K562 (cell line): ENCODE results near the gene POU4F3. TPM values are rescaled to one million over a fixed set of nuclear protein-coding genes. Genes with fewer than 3 reads are reported as not detected.

Experiments used
- ATAC-seq: fragments of 200-7000 bp; cut with Tn5 transposase; 3 replicates; pipeline ENCODE4 v1.9.1; 2020; ENCODE audit warnings: moderate library complexity
- BruUV-seq: library from RNA; stranded (reverse); fragments of 400-500 nt; replicated peaks from 2 replicates; lab custom pipeline; 2021; lab: Mats Ljungman, UMichigan
- CTCF ChIA-PET: fragments of 300-600 bp; formaldehyde crosslinking; extraction: SDS; loops from one replicate; lab custom pipeline; 2021; ENCODE audit warnings: low intra/inter-chr PET ratio; lab: Yijun Ruan, JAX
- POLR2A ChIA-PET: fragments of 300-600, 350-650 bp; sonication (Branson Sonifier 250); formaldehyde crosslinking; extraction: SDS; loops from one replicate; lab custom pipeline; 2021; ENCODE audit warnings: antibody characterized with exemption, inconsistent platforms; lab: Yijun Ruan, JAX
- DNase-seq, 4 experiments: peaks; one replicate each; pipeline versions ENCODE4 v3.0.0 to v3.0.0-alpha.2; 2011 to 2018; ENCODE audit warnings: low spot score in 3 of 4, mixed read lengths in 3 of 4; ENCODE audit errors: extremely low read depth in 1 of 4
- FAIRE-seq: peaks from 2 replicates; lab custom pipeline; 2011; peaks lifted over from hg19 to GRCh38; lab: Jason Lieb, UNC
- H2AFZ ChIP-seq: 2 replicates; pipeline ENCODE4 v1.6.0; 2011; ENCODE audit warnings: low read depth, low read length, control low read depth, inconsistent platforms
- H3K27ac ChIP-seq: fragments of 200-600 bp; 3 replicates; pipeline ENCODE4 v1.8.0; 2011; ENCODE audit warnings: low read depth, mild to moderate bottlenecking, control low read depth, inconsistent platforms, low read length, moderate library complexity, mixed read lengths; ENCODE audit errors: extremely low read depth
- H3K27me3 ChIP-seq, 2 experiments: fragments of 300-600 bp in 1 of 2; 2 replicates in 1 of 2; 3 replicates in 1 of 2; pipeline versions ENCODE4 v1.6.0 to v1.8.0; 2011; ENCODE audit warnings: inconsistent platforms in 2 of 2, low read length in 2 of 2, mild to moderate bottlenecking in 1 of 2, mixed read lengths in 1 of 2, moderate library complexity in 1 of 2; ENCODE audit not compliant: control insufficient read depth in 2 of 2, insufficient read depth in 2 of 2
- H3K36me3 ChIP-seq: fragments of 300-600 bp; 3 replicates; pipeline ENCODE4 v1.8.0; 2011; ENCODE audit warnings: mild to moderate bottlenecking, low read length, inconsistent platforms; ENCODE audit not compliant: control insufficient read depth, insufficient read depth
- H3K4me1 ChIP-seq, 2 experiments: fragments of 200-600 bp in 1 of 2; replicated peaks in 1 of 2; 2 replicates in 1 of 2; 3 replicates in 1 of 2; pipeline versions ENCODE4 v1.5.1 to v1.8.0; 2011; ENCODE audit warnings: inconsistent platforms in 2 of 2, low read length in 2 of 2, mild to moderate bottlenecking in 1 of 2, mixed read lengths in 1 of 2, moderate library complexity in 1 of 2; ENCODE audit not compliant: control insufficient read depth in 2 of 2, insufficient read depth in 2 of 2
- H3K4me2 ChIP-seq: 2 replicates; pipeline ENCODE4 v1.6.1; 2011; ENCODE audit warnings: low read length, control low read depth, inconsistent platforms, mixed read lengths; ENCODE audit not compliant: insufficient read depth
- H3K4me3 ChIP-seq: fragments of 200-600 bp; sonication (generic), shearing (Covaris generic); 2 replicates; pipeline ENCODE4 v1.5.1; 2016; ENCODE audit warnings: control low read depth, inconsistent platforms
- H3K79me2 ChIP-seq: fragments of 200-600 bp; 3 replicates; pipeline ENCODE4 v1.8.0; 2011; ENCODE audit warnings: low read length, inconsistent platforms; ENCODE audit not compliant: control insufficient read depth, insufficient read depth
- H3K9ac ChIP-seq, 2 experiments: 2 replicates each; pipeline versions ENCODE4 v1.6.0 to v1.6.1; 2011; ENCODE audit warnings: low read depth in 2 of 2, low read length in 2 of 2, control low read depth in 1 of 2, inconsistent platforms in 1 of 2, mild to moderate bottlenecking in 1 of 2, mixed read lengths in 1 of 2; ENCODE audit not compliant: insufficient read depth in 1 of 2
- H3K9me1 ChIP-seq: one replicate; pipeline ENCODE4 v1.6.0; 2011; ENCODE audit warnings: inconsistent platforms, mild to moderate bottlenecking, low read length, moderate library complexity; ENCODE audit not compliant: control insufficient read depth, insufficient read depth
- H3K9me3 ChIP-seq: replicated peaks from 2 replicates; pipeline ENCODE4 v1.5.1; 2011; ENCODE audit warnings: low read depth, low read length, inconsistent platforms; ENCODE audit not compliant: control insufficient read depth, insufficient read depth
- H4K20me1 ChIP-seq: replicated peaks from 2 replicates; pipeline ENCODE4 v1.6.1; 2011; ENCODE audit warnings: low read length, inconsistent platforms, mixed read lengths; ENCODE audit not compliant: control insufficient read depth, insufficient read depth
- ARID1B ChIP-seq: fragments of 450-650 bp; IDR thresholded peaks from 2 replicates; pipeline ENCODE4 v1.6.1; 2016; ENCODE audit warnings: antibody characterized with exemption, mild to moderate bottlenecking, inconsistent platforms
- CXXC5 ChIP-seq: fragments of 250-450 bp; sonication (Bioruptor Pico); IDR thresholded peaks from 2 replicates; pipeline ENCODE4 v1.8.0; 2022; ENCODE audit warnings: inconsistent platforms, mild to moderate bottlenecking, moderate library complexity
- ELK3 ChIP-seq: fragments of 450-650 bp; formaldehyde crosslinking; IDR thresholded peaks from 2 replicates; pipeline ENCODE4 v1.4.0; 2020; ENCODE audit warnings: mild to moderate bottlenecking
- FOSL1 ChIP-seq: fragments of 200-800 bp; sonication (Bioruptor generic); conservative IDR thresholded peaks from 2 replicates; pipeline ENCODE4 v1.6.1; 2016; ENCODE audit warnings: missing genetic modification characterization, missing compliant biosample characterization
- HLTF ChIP-seq: fragments of 450-650 bp; IDR thresholded peaks from 2 replicates; pipeline ENCODE4 v1.6.1; 2016
- MCM5 ChIP-seq: fragments of 450-650 bp; IDR thresholded peaks from 2 replicates; pipeline ENCODE4 v1.6.1; 2016; ENCODE audit warnings: low read depth
- MED1 ChIP-seq: sonication (generic); formaldehyde crosslinking; IDR thresholded peaks from 2 replicates; pipeline ENCODE4 v1.8.1; 2023; ENCODE audit warnings: missing genetic modification reagents, borderline replicate concordance
- NFXL1 ChIP-seq: fragments of 450-650 bp; formaldehyde crosslinking; IDR thresholded peaks from 2 replicates; pipeline ENCODE4 v1.4.0; 2021; ENCODE audit warnings: mild to moderate bottlenecking
- NKRF ChIP-seq: fragments of 450-650 bp; IDR thresholded peaks from 2 replicates; pipeline ENCODE4 v1.6.1; 2016; ENCODE audit warnings: borderline replicate concordance
- POLR3A ChIP-seq: IDR thresholded peaks from 2 replicates; pipeline ENCODE4 v1.6.1; 2011; ENCODE audit warnings: borderline replicate concordance, mild to moderate bottlenecking, moderate library complexity; ENCODE audit not compliant: insufficient read length, insufficient read depth; ENCODE audit errors: extremely low read depth
- RFX5 ChIP-seq: IDR thresholded peaks from 2 replicates; pipeline ENCODE4 v1.6.1; 2011; ENCODE audit warnings: low read depth, mild to moderate bottlenecking, improper control_type of control experiment, low read length
- SAFB2 ChIP-seq: fragments of 200-400 bp; formaldehyde crosslinking; IDR thresholded peaks from 2 replicates; pipeline ENCODE4 v1.6.1; 2018; ENCODE audit warnings: borderline replicate concordance, low read length, low read depth, moderate library complexity; ENCODE audit not compliant: severe bottlenecking
- SIN3A ChIP-seq, 2 experiments: fragments of 150-350 bp in 1 of 2; IDR thresholded peaks; 2 replicates each; pipeline ENCODE4 v1.6.1; 2011 to 2016; ENCODE audit warnings: borderline replicate concordance in 2 of 2, low read depth in 2 of 2, low read length in 2 of 2, mild to moderate bottlenecking in 2 of 2, moderate library complexity in 2 of 2; ENCODE audit not compliant: control insufficient read depth in 1 of 2
- SP1 ChIP-seq: sonication (generic); formaldehyde crosslinking; IDR thresholded peaks from 2 replicates; pipeline ENCODE4 v1.8.1; 2022; ENCODE audit warnings: mild to moderate bottlenecking, missing genetic modification reagents
- ZBTB17 ChIP-seq: fragments of 450-650 bp; formaldehyde crosslinking; IDR thresholded peaks from 2 replicates; pipeline ENCODE4 v1.4.0; 2020; ENCODE audit warnings: mild to moderate bottlenecking
- ZFP1 ChIP-seq: fragments of 450-650 bp; formaldehyde crosslinking; IDR thresholded peaks from 2 replicates; pipeline ENCODE4 v1.4.0; 2020; ENCODE audit warnings: mild to moderate bottlenecking, mixed read lengths
- ZNF143 ChIP-seq: sonication (generic); formaldehyde crosslinking; IDR thresholded peaks from 2 replicates; pipeline ENCODE4 v1.9.0; 2022; ENCODE audit warnings: mild to moderate bottlenecking, missing genetic modification reagents
- ZNF583 ChIP-seq: fragments of 250-450 bp; sonication (Bioruptor Pico); IDR thresholded peaks from 2 replicates; pipeline ENCODE4 v1.4.0; 2020
- ZNF589 ChIP-seq: fragments of 200-800 bp; sonication (Bioruptor generic); IDR thresholded peaks from 2 replicates; pipeline ENCODE4 v1.6.1; 2016; ENCODE audit warnings: low read depth, missing genetic modification characterization, missing compliant biosample characterization
- WGBS: fragments of 100-300 bp; shearing (Covaris generic); methylation state at CpG from one replicate; pipeline ENCODE4 v1.1.6; 2016; ENCODE audit warnings: low coverage, mixed read lengths; ENCODE audit not compliant: insufficient coverage; ENCODE audit errors: missing lambda C conversion rate; 5-methylcytosine and 5-hydroxymethylcytosine counted together
- in situ Hi-C: fragments of 300-500 bp; cut with MboI; formaldehyde crosslinking; loops from 4 replicates; pipeline ENCODE4 v1.15.0; 2018; ENCODE audit warnings: inconsistent platforms, mixed read lengths
- intact Hi-C: fragments of 100-400 bp; cut with micrococcal nuclease; formaldehyde crosslinking; loops from 2 replicates; pipeline ENCODE4 v1.14.2; 2022
- polyA plus RNA-seq, 8 experiments: library from polyadenylated mRNA; depleted of rRNA in 4 of 8; stranded (reverse) in 5 of 8; unstranded in 3 of 8; fragments of >200 nt; fragmentation: Nextera tagmentation in 2 of 8; fragmentation: Illumina TruSeq in 1 of 8; extraction: Ambion mirVana in 2 of 8; extraction: Trizol in 1 of 8; gene quantifications; 2 replicates each; pipeline versions ENCODE4 v1.2.1 to v1.2.3, GENCODE V29; 2011 to 2014; ENCODE audit warnings: inconsistent platforms in 1 of 8, missing spikeins in 1 of 8
- total RNA-seq, 7 experiments: library from RNA; depleted of rRNA in 6 of 7; stranded (reverse); fragments of >200 nt in 6 of 7; fragmentation: Illumina TruSeq in 2 of 7; extraction: Trizol in 2 of 7; gene quantifications; 2 replicates each; pipeline versions ENCODE4 v1.2.1 to v1.2.3, GENCODE V29; 2011 to 2021; ENCODE audit warnings: low replicate concordance in 1 of 7

Gene POU4F3
- total and polyA plus RNA-seq, 9 of the 15 experiments (the other 6 are each of a cell fraction or from before 2014, with no cell fraction given): 0.04 to 0.13 (median 0.07) TPM; not detected in 6

- TF ChIP-seq SIN3A (IDR thresholded peaks at IDR 0.05; ENCODE audit: borderline replicate concordance in 2 of 2, control insufficient read depth in 1 of 2, low read depth in 2 of 2, low read length in 2 of 2) (no peak), ZFP1 (CRISPR knock-in tag) (no peak), ARID1B (no peak)
These were observed 3.9 kb downstream of the POU4F3 start (continued) for GRCh38 chr5:146342519-146342881.

- DNase-seq: no peak
- Histone ChIP-seq H3K9me1 (no peaks in the 10 kb centered on the region), H3K4me1 (peaks cover 0 to 21% of the 10 kb centered on the region in 2 experiments; a peak in 2 of 5 replicates), H3K79me2 (no peaks in the 10 kb centered on the region), H3K27me3 (peaks cover 51 to 79% of the 10 kb centered on the region in 2 experiments), H3K4me2 (no peak overlapping the region), H3K9ac (no peak overlapping the region), H4K20me1 (no peaks in the 10 kb centered on the region; the same call in 1 of the 2 replicates), H3K27ac (no peak overlapping the region), H3K36me3 (no peaks in the 10 kb centered on the region), H3K9me3 (no peaks in the 10 kb centered on the region), H3K4me3 (no peak overlapping the region), H2AFZ (no peak overlapping the region)
- ChIA-PET POLR2A (no interaction called here), CTCF (no interaction called here)
- intact Hi-C loops: no loop called here
- in situ Hi-C loops: no loop called here
- WGBS: 3% methylated on average over 46 of the region's 46 CpGs
- no TSS peak for BruUV-seq
- ATAC-seq: 0 out of 3 replicates have a peak, but pooled peaks have one; percentile 15
- no peak for FAIRE-seq
- no peak for TF ChIP-seq ZNF143 (CRISPR knock-in tag)
- TF ChIP-seq FOSL1: no peak
- no peak for TF ChIP-seq MCM5
- no peak for TF ChIP-seq RFX5
- TF ChIP-seq ZNF589 (CRISPR knock-in tag): no peak
- TF ChIP-seq NKRF: no peak
- no peak for TF ChIP-seq HLTF
- TF ChIP-seq CXXC5 (CRISPR knock-in tag): no peak
- no peak for TF ChIP-seq POLR3A
- no peak for TF ChIP-seq SAFB2
- TF ChIP-seq SP1 (CRISPR knock-in tag): no peak
- no peak for TF ChIP-seq ZNF583 (CRISPR knock-in tag)
- TF ChIP-seq MED1 (CRISPR knock-in tag): no peak
- no peak for TF ChIP-seq ELK3 (CRISPR knock-in tag)
- TF ChIP-seq ZBTB17 (CRISPR knock-in tag): no peak
- TF ChIP-seq NFXL1 (CRISPR knock-in tag): no peak
These were observed 4.5 kb downstream of the POU4F3 start for GRCh38 chr5:146342882-146343865.
